ENCODE measurements around the gene RAB31. TPM values are rescaled to one million over a fixed set of nuclear protein-coding genes. Genes with fewer than 3 reads are reported as not detected.

The RAB31 gene
- total RNA-seq, 3 donors from 2014 or later = 22.4 to 110 (median 32.4) TPM

- H3K27me3 ChIP-seq = no peaks in the 10 kb centered on the region
- H3K4me1 ChIP-seq = no peaks in the 10 kb centered on the region
- TF ChIP-seq POLR2AphosphoS5 (IDR thresholded peaks at IDR 0.05) (peak in 1 of 3 donors; percentile 10), CTCF (IDR thresholded peaks at IDR 0.05) (no peak)
- H3K27ac ChIP-seq = peak overlapping the region; percentile 80 to 84
- H3K4me3 ChIP-seq = peak overlapping the region; percentile 75 to 91 (median 81)
- intact Hi-C loops (cut with DNase I; ENCODE audit: low total_unique reads) = no loop called here
- H3K36me3 ChIP-seq = no peaks in the 10 kb centered on the region
- no peaks in the 10 kb centered on the region for H3K9me3 ChIP-seq
- no peak for DNase-seq (ENCODE audit: low spot score in 2 of 2)
Measured at GRCh38 chr18:9707381-9708056, 582 bp upstream of the RAB31 start.

- no peaks in the 10 kb centered on the region for H3K4me1 ChIP-seq
Measured at GRCh38 chr18:9708434-9709303, 568 bp downstream of the RAB31 start.

GRCh38 chr18:9709304-9709877, 1.3 kb downstream of the RAB31 start:
- Histone ChIP-seq H3K4me1 (no peaks in the 10 kb centered on the region), H3K9me3 (no peaks in the 10 kb centered on the region), H3K36me3 (no peaks in the 10 kb centered on the region), H3K27ac (peak overlapping the region; percentile 23 to 80), H3K4me3 (peak overlapping the region; percentile 75 to 91 (median 81)), H3K27me3 (no peaks in the 10 kb centered on the region)
- DNase-seq (ENCODE audit: low spot score in 2 of 2) = no peak
- TF ChIP-seq POLR2AphosphoS5 (IDR thresholded peaks at IDR 0.05) = no peak
- no peak for TF ChIP-seq POLR2A (IDR thresholded peaks at IDR 0.05)
- TF ChIP-seq CTCF (IDR thresholded peaks at IDR 0.05) = no peak
- intact Hi-C loops (cut with DNase I; ENCODE audit: low total_unique reads) = no loop called here

More at GRCh38 chr18:9708434-9709303, 568 bp downstream of the RAB31 start:
- no peak for DNase-seq (ENCODE audit: low spot score in 2 of 2)
- Histone ChIP-seq H3K9me3 (no peaks in the 10 kb centered on the region), H3K27ac (peak overlapping the region; percentile 80 to 84), H3K4me3 (peak overlapping the region; percentile 75 to 91 (median 81)), H3K27me3 (no peaks in the 10 kb centered on the region), H3K36me3 (no peaks in the 10 kb centered on the region)
- intact Hi-C loops (cut with DNase I; ENCODE audit: low total_unique reads) = no loop called here
- TF ChIP-seq CTCF (IDR thresholded peaks at IDR 0.05) = no peak
- TF ChIP-seq POLR2A (IDR thresholded peaks at IDR 0.05) = no peak
- no peak for TF ChIP-seq POLR2AphosphoS5 (IDR thresholded peaks at IDR 0.05)

- intact Hi-C loops (cut with DNase I; ENCODE audit: low total_unique reads) = no loop called here
- no peak for TF ChIP-seq CTCF (IDR thresholded peaks at IDR 0.05)
- TF ChIP-seq POLR2A (IDR thresholded peaks at IDR 0.05) = no peak
- TF ChIP-seq POLR2AphosphoS5 (IDR thresholded peaks at IDR 0.05) = no peak
- Histone ChIP-seq H3K4me1 (no peaks in the 10 kb centered on the region), H3K27ac (peak overlapping the region; percentile 23 to 80), H3K4me3 (peak overlapping the region; percentile 75 to 91 (median 81)), H3K36me3 (no peaks in the 10 kb centered on the region), H3K27me3 (no peaks in the 10 kb centered on the region), H3K9me3 (no peaks in the 10 kb centered on the region)
- DNase-seq (ENCODE audit: low spot score in 2 of 2) = no peak
Measured at GRCh38 chr18:9710037-9710436, 1.9 kb downstream of the RAB31 start.

Data from breast epithelium (tissue), 4 donors.